Stimulated activated CD8-positive, alpha-beta memory T cell treated with anti-CD3 and anti-CD28 coated beads, Interleukin-15, amount 100 ng/mL, for 1 hour (primary cell): Measurements from ENCODE around the gene TTYH3.
"Not testable (repeated sequence)": the region's sequence is repeated elsewhere in the genome, so short reads cannot be mapped to it uniquely, and the experiment has no call there.

Experiments
- DNase-seq: peaks from one replicate; pipeline ENCODE4 v3.0.0-alpha.2; 2020; ENCODE audit warnings: low read depth

The TTYH3 gene

GRCh38 chr7:2665359-2665791, 33.6 kb downstream of the TTYH3 start:
- DNase-seq: no peak

DNA sequence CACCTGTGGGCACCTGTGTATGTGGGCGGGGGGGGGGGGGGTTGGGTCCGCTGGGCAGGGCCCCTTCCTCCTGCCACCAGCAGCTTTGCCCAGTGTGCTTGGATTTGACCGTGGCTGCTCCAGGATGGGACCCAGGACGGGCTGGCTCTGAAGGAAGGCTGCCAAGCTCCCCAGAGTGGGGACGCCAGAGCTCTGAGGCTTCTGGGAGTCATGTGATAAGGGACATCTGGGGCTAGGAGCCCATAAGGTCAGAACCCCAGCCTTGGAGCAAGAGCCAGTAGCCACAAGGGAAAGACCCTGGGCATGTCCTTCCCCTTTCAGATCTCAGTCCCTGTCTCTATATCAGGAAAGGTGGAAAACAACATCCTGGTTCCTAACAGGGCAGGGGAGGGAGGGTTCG, 34.4 kb downstream of the TTYH3 start:
- no peak for DNase-seq

- no peak for DNase-seq
Observed at GRCh38 chr7:2666588-2667250, 34.9 kb downstream of the TTYH3 start.

DNA sequence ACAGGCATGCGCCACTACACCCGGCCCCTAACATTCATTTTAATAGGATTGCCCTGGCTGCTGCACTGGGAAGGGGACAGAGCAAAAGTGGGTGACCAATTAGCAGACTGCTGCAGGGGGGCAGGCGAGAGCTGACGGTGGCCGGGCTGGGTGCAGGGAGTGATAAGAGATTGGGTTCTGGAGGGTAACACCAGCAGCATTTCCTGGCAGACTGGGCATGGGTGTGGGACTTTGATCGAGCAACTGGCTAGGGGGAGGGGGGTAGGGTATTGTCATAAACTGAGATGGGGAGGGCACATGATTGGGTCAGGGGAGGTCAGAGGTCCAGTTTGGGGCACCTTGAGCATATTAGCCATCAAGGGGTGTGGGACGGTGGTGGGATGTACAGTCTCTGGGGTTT, 36.1 kb downstream of the TTYH3 start:
- no peak for DNase-seq

DNA sequence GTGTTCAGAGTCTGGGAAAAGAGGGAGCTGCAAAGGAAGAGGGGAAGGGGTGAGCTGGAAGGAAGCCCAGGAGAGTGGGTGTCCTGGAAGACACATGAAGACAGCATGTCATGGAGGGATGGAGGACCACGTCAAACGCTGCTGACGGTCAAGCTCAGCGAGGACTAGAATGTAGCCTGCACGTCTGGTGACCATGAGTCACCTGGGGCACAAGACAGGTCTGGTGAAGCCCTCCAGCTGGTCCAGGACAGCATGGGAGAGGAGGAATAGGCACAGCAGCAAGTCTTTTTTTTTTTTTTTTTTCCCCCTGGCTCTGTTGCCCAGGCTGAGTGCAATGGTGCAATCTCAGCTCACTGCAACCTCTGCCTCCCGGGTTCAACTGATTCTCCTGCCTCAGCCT, 36.6 kb downstream of the TTYH3 start:
- no peak for DNase-seq

DNA sequence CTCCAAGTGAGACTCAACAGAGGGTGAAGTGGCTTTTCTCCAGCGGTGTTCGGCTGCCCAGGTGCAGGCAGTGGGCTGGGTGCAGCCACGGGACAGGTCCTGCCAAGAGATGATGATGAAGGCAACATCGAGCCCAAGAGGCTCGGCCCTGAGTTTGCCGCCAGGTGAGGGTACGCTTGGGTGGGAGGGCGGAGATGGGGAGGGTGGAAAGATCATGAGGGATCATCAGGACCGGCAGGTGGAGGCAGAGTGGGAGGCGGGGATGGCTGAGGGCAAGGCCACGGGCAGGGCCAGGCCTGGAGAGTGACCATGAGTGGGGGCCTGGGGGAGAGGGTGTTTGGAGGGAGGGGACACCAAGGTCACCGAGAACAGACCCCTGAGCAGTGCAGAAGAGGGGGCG, 38.4 kb downstream of the TTYH3 start:
- DNase-seq: no peak

GRCh38 chr7:2670720-2671391, 39.1 kb downstream of the TTYH3 start:
- peak; percentile 49 for DNase-seq

DNA sequence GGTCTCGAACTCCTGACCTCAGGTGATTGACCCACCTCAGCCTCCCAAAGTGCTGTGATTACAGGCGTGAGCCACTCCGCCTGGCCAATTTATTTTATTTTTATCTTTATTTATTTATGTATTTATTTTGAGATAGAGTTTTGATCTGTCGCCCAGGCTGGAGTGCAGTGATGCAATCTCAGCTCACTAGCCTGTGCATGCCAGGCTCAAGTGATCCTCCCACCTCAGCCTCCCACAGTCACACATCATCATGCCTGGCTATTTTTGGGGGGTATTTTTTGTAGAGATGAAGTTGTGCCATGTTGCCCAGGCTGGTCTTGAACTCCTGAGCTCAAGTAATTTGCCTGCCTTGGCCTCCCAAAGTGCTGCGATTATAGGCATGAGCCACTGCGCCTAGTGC, 41.4 kb downstream of the TTYH3 start:
- not testable (repeated sequence) for DNase-seq

DNA sequence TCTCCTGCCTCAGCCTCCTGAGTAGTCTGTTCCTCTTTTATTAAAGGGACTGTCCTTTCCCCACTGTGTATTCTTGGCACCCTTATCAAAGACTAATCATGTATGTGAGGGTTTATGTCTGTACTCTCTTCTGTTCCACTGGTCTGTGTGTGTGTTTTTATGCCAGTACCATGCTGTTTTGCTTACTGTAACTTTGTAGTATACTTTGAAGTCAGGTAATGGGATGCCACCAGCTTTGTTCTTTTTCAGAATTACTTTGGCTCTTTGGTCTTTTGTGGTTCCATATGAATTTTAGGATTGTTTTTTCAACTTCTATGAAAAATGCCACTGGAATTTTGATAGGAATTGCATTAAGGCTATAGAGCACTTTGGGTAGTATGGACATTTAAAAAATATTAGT, 42.1 kb downstream of the TTYH3 start:
- DNase-seq: no peak

DNA sequence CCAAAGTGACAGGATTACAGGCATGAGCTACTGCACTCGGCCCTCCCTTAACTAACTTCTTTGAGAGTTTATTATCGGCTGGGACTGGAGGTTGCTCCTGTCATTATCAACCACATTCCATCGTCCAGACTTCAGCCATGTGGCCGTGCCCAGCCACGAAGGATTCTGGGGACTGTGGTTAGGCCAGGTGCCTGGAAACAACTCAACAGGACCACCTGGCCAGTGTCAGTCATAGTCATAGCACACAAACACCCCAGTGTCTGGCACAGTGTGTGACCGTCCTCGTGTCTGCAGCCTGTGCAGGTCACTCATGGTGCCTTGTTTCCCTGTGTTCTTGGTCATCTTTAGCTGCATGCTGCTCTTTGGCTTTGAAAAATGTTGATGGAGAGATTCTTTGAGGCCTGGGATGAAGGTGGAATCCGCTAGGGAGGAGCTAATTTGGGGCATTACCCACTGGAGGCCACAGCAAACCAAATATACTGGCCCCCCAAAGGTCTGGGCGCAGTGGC, 43.5 kb downstream of the TTYH3 start:
- DNase-seq: no peak

DNA sequence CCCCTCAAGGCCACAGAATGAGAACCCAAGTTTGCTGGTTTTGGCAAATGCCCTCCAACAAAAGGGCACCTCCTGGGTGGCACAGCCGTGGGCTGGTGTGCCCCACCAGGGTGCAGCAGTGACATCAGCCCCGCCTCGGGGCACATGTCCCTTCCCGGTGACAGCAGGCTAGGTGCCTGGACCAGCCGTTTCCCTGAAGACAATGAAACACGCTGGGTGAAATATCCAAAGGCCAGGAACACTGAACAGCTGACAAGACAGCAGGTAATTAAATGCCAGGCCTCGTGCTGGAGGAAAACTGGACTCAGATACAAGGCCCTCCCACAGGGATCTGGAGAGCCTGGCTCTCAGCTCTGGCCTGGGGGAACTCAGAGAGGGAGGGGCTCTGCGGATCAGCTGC, 44.8 kb downstream of the TTYH3 start:
- DNase-seq: not testable (repeated sequence)

GRCh38 chr7:2678454-2678853, 46.7 kb downstream of the TTYH3 start:
- not testable (repeated sequence) for DNase-seq

DNA sequence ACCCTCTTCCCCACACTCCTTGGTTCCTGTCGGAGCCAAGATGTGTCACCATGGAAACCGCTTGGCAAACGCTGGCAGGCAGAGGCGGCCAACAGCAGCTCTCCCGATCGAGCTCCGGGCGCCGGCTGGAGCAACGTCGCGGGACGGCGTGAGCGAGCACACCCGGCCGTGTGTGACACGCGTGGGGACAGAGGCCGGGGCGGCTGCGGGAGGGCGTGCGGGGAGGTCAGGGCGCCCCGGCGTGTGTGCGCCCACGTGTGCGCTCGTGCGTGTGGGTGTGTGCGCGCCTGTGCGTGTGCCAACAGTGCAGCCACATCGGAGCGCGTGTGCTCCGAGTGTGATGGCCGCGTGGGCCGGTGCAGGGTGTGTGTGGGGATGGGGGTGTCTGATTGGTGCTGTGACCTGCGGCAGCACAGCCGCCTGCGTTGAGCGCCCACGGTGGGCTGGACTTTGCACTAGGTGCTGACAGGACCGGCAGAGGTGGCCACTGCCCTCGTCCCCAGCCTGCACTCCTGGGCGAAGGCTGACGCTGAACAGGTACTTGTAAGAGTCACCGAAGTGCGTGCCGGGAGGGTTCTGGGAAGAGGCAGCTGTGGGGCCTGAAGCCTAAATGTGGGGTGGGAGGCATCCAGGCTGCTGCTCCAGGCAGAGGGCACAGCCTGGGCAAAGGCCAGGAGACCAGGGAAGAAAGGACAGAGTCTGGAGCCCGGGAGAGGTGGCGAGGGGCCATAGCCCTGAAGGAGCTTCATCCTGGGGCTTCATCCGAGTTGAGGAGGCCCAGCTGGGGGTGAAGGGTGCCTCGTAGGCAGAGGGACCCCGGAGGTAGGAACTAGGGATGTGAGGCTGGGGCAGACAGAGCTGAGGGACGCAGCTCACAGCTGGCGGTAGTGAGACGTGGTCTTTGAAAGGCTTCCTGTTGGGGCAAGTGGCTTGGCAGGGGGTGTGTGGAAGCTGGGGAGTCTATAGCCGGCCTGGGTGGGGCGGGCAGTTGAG, 47.6 kb downstream of the TTYH3 start:
- DNase-seq: not testable (repeated sequence)

DNA sequence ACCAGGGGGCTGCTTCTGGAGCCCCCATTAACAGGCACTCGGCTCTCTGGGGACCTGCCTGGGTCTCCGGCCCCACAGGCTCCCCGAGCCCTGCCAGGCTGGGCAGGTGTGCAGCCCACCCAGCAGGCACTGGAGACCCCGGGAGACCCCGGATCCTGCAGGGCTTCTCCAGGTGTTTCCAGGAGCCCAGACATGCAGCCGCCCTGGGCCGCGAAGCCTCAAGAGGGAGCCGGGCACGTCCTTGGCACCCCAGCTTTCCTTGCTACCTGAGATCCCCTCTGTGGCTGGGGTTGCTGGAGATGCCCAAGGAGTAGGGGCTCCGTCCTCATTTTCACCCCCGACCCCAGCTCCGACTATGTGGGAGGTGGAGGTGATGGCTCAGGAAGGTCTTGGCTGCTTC, 48.5 kb downstream of the TTYH3 start:
- no peak for DNase-seq

DNA sequence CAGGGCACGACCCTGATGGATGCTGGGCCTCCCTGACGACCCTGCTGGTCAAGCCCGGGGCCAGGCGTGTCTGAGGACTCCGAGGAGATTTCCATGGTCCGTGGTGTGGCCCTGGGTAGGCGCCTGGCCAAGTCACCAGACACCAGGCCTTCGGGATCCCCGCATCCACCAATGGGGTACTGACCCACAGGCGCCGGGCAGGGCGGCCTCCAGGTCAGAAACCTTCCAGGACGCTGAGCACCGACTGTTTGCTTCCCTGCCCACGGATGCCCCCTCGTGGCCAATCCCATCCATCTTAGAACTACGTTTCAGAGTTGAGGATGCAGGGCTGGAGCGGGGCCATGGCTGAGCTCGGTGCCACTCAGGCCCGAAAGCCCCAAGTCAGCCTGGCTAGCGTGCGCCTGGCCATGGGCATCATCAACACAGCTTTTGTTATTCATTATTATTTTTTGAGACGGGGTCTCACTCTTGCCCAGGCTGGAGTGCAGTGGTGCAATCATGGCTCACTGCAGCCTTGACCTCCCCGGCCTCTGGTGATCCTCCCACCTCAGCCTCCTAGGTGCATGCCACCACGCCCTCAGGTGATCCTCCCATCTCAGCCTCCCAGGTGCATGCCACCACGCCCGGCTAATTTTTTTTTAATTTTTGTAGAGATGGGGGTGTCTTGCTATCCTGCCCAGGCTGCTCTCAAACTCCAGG, 49.2 kb downstream of the TTYH3 start:
- DNase-seq: peak; percentile 31

- no peak for DNase-seq
Observed at GRCh38 chr7:2681929-2682799, 50.4 kb downstream of the TTYH3 start.

DNA sequence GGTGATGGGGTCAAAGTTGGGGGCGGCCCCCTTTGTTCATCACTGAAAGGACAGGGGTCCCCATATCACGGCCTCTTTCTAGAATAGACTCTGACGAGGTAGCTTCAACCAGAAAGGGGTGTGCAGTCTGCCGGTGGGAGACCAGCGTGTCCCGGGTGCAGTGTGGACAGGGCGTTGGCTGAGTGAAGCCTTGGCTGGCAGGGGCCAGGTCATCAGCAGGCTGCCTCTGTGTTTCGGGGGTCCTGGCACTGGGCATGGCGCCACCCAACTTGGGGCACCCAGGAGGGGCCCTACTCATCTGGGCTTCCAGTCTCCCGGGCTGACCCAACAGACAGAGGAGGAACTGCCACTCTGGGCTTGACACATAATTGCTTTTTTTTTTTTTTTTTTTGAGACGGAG, 52.7 kb downstream of the TTYH3 start:
- DNase-seq: no peak

DNA sequence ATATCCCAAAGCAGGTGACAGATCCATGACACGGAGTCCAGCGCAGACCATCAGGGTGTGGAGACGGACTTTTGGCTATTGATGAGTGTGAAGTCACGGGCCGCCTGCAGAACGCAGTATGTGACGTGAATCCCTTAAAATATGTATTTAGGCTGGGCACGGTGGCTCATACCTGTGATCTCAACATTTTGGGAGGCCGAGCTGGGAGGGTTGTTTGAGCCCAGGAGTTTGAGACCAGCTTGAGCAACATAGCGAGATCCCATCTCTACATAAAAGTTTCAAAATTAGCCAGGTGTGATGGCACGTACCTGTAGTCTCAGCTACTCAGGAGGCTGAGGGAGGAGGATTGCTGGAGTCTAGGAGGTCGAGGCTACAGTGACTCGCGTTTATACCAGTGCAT, 54.3 kb downstream of the TTYH3 start:
- DNase-seq: no peak

GRCh38 chr7:2687338-2687869, 55.6 kb downstream of the TTYH3 start:
- DNase-seq: no peak

DNA sequence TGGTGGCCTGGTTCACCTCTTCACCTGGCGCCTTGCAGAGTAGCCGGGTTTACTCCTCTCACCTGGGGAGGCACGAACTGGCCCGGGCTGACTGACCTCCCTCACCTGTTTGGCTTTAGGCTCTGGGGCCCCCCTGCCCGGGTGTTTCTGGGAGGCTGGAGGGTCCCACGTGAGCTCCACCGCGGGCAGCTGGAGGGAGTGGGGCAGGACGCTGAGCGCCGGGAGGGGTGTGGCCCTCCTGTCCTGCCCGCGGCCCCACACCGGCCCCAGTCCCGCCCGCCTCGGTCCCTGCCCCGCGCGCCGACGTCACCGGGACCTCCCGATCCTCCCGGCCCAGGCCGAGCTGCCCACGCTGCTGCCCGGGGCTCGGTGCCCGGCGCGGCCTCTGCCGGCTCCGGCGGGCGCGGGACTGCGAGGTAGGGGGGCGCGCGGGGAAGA, 56.1 kb downstream of the TTYH3 start, which contains the start of gene AMZ1:
Gene AMZ1, plus strand, starts transcription at position 322 of the 438 bp plus-strand sequence. CDS start 12,250 bp downstream, outside the sequence.
- DNase-seq: no peak
